IPS-NIHi11 (cell line): ENCODE results near the gene ALG10B.
A peak's percentile ranks its signal among the peaks of the same experiment; 100 is the strongest.
"Not testable (repeated sequence)": the region's sequence is repeated elsewhere in the genome, so short reads cannot be mapped to it uniquely, and the experiment has no call there.

Source experiments
- DNase-seq: peaks from one replicate; pipeline ENCODE4 v3.0.0; 2012; ENCODE audit warnings: mixed read lengths, low spot score

ALG10B gene

DNA sequence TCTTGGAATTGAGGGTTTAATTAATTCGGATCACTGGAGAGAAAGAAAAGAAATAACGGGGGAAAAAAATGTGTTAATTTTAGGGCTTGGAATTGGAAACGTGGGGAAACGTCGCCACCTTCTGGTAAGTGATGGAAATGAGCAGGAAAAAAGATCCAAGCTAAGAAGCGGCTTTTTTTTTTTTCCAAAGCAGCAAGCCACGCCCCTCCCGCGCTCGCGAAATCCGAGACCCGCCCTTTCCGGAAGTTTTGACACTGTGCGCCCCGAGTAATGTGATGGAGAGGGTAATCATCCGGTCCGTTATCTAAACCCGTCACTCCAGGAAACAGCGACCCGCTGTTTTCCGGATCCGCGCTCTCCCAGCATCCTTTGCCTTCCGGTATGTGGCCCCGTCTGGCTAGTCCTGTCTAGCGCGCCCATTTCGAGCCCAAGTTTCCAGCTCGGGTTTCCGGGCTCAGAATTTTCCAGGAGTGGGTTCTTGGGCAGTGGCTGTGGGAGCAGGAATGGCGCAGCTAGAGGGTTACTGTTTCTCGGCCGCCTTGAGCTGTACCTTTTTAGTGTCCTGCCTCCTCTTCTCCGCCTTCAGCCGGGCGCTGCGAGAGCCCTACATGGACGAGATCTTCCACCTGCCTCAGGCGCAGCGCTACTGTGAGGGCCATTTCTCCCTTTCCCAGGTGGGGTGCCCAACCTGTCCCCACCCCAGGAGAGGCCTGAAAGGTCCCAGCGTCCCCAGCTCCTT is at the start of gene ALG10B:
TSS of gene ALG10B (plus strand) at position 384 of the 739 bp plus-strand sequence. CDS start at position 504, 120 bp downstream.
- DNase-seq = peak; percentile 85

DNA sequence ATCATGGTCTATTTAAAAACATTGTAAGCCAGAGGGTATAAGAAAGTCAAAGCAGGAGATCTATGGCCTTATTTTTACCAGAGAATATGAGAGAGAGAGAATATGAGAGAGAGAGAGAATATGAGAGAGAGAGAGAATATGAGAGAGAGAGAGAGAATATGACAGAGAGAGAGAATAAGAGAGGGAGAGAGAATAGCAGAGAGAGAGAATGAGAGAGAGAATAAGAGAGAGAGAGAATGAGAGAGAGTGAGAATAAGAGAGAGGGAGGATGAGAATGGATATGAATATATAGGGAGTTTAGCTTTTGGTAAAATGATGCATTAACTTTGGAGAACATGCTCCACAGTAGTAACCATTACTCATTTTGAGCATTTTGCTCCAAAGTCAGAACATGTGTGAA is 48.0 kb upstream of the ALG10B start:
- DNase-seq = no peak

DNA sequence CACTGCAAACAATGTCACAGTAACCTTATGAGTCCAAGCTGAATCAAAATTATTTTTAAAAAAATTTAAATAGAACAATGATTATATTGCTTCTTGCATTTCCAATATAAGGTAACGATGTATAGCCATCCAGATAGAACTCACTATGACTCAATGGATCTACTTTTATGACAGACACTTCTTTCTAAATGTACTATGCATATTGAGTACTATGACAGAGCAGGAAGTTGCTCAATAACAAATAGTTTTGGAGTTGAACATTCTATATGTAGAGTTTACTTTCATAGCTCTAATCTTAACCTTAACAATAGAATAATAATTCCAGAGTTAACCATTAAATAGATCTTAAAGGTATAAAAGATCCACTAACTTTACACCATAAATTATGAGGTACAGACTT is 46.7 kb upstream of the ALG10B start:
- no peak for DNase-seq

DNA sequence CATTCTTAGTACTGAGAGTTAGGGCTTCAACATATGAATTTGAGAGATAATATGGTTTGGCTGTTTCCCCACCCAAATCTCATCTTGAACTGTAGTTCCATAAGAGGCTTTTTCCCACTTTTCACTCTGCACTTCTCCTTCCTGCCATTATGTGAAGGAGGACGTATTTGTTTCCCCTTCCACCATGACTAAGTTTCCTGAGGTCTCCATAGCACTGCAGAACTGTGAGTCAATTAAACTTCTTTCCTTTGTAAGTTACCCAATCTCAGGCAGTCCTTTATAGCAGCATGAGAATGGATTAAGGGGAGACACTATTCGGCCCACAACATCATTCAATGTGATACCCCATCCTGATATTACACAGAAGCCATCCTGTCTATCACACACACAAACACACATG is 36.8 kb upstream of the ALG10B start:
- no peak for DNase-seq

DNA sequence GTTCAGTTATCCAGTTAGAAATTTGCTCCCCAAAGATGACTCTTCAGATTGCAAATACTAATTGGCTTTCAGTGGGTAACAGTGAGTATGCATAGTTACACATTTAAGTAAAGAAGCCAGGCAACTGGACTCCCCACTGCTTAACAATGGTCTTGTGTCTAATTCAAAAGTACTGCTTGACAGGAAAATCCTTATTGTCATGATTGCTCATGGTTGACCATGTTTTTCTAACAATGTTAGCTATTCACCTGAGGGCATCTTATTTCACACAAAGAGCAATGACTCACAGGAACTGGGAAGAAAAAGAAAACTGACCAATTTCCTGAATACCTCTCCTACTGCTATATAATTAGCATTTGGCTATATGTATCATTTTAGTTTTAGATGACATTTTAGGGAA is 33.7 kb upstream of the ALG10B start:
- DNase-seq = peak; percentile 13

DNA sequence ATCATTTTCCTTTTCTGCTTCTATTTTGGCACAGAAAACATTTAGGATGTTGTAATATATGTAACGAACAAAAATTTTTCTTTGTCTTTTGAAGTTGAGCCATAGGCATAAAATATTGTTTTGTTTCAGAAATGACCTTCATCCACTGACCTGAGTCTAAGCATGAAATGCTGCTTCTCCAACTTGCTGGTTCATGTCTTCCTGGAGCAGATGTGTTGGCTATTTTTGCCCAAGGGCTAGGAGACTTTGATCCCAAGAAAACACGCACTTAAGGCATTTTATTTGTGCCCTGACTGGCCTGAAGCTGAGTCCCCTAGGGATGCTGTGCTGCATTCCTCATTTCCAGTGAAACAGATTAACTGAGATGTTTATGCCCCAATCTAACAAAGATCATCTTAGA is 27.2 kb upstream of the ALG10B start:
- DNase-seq = no peak

DNA sequence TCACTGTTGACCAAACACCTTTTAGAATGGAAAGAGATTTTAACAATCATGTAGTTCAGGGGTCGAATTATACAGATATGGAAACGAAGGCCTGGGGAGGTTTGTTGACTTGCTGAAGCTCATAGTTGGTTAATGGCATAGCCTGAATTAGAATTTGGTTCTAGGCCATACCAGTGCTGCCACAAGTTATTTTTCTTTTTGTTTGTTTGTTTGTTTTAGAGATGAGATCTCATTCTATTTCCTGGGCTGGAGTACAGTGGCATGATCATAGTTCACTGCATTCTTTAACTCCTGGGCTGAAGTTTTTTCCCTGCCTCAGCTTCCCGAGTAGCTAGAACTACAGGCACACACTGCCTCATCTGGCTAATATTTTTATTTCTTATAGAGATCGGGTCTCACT is 25.4 kb upstream of the ALG10B start:
- no peak for DNase-seq

- DNase-seq = not testable (repeated sequence)
Observed at GRCh38 chr12:38302972-38303371, 13.6 kb upstream of the ALG10B start.

DNA sequence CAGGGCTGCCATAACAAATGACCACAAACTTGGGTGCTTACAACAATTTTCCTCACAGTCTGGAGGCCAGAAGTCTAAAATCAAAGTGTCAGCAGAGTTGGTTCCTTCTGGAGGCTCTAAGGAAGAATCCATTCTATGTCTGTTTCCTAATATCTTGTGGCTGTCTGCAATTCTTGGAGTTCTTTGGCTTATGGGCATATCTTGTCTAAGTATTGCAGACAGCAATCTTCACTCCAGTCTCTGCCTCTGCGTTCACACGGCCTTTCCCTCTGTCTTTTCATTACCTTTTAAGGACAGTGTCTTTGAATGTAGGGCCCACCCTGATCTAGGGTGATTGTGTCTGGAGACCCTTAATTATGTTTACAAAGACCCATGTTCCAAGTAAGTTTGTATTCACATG is 5.4 kb downstream of the ALG10B start:
- not testable (repeated sequence) for DNase-seq

- no peak for DNase-seq
Observed at GRCh38 chr12:38324912-38325311, 8.3 kb downstream of the ALG10B start.

DNA sequence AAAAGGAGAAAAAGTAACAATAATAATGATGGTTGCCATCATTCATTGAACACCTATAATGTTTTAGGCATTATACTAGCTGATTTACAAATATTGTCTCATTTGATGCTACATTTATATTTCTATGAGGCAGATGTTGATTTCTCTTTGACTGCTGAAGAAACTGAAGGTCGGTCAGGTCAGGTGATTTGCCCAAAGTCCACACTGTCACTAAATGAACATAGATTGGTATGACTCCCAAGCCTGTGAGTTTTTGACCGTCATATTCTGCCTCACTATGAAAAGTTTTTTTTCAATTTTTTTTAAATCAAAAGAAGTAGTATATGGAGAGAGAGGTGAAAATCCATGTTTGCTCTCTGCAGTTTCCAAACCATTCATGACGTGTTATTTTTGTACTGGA is 10.8 kb downstream of the ALG10B start:
- no peak for DNase-seq

- peak; percentile 3 for DNase-seq
Observed at GRCh38 chr12:38328306-38328895, 11.8 kb downstream of the ALG10B start.

DNA sequence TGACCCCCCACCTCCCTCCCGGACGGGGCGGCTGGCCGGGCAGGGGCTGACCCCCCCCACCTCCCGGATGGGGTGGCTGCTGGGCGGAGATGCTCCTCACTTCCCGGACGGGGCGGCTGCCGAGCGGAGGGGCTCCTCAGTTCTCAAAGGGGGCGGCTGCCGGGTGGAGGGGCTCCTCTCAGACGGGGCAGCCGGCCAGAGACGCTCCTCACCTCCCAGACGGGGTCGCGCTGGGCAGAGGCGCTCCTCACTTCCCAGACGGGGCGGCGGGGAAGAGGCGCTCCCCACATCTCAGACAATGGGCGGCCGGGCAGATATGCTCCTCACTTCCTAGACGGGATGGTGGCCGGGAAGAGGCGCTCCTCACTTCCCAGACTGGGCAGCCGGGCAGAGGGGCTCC is 13.8 kb downstream of the ALG10B start:
- DNase-seq = not testable (repeated sequence)

DNA sequence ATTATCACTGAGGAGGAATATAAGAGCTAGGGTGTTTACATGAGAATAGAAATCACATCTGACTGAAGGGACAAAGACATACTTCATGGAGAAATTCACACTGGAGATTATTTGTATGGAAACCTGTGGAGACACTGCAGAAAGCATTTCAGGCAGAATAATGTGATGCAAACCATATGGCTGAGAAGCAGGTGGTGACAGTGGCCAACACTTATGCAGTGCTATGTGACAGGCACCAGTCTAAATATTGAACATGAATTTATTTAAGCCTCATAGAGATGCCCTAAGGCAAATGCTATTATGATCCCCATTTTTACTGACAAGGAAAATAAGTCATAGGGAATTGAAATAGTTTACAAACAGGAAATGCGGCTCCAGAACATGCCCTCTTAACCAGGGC is 16.2 kb downstream of the ALG10B start:
- DNase-seq = no peak

DNA sequence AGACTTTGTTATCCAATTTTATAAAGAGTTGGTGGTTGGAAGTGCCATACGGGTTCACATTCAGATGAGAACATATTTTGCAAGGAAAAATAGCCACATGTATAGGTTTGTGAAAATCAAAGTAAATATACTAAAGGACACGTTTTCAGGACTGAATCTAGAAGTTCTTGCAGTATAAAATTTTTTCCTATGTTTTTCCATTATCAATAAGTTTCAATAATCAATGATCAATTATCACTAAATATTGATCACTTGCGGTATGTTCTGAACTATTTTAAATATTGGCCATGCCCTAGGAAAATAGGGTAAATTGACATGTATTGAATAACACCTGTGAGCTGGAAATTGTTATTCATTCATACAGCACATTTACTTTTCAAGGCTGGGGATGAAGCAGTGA is 25.9 kb downstream of the ALG10B start:
- DNase-seq = no peak

- DNase-seq = not testable (repeated sequence)
Observed at GRCh38 chr12:38343256-38343655, 26.7 kb downstream of the ALG10B start.

DNA sequence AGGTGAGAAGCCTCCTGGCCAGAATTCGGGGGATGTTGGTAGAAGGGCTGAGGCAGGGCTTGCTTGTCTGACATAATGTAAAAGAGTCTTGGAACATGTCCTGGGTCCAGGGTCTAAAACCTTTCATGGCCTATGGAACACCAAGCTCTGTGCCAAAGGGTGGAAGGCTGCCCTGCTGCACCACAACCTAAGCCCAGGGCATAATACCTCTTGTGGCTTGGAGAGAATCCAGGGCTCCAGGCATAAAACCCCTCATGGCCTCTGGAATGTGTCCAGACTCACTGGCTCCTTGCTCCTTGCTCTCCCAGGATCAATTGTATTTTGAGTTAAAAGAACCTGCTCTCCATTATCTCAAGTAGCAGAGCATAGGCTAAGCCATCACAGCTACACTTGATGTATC is 27.3 kb downstream of the ALG10B start:
- not testable (repeated sequence) for DNase-seq

DNA sequence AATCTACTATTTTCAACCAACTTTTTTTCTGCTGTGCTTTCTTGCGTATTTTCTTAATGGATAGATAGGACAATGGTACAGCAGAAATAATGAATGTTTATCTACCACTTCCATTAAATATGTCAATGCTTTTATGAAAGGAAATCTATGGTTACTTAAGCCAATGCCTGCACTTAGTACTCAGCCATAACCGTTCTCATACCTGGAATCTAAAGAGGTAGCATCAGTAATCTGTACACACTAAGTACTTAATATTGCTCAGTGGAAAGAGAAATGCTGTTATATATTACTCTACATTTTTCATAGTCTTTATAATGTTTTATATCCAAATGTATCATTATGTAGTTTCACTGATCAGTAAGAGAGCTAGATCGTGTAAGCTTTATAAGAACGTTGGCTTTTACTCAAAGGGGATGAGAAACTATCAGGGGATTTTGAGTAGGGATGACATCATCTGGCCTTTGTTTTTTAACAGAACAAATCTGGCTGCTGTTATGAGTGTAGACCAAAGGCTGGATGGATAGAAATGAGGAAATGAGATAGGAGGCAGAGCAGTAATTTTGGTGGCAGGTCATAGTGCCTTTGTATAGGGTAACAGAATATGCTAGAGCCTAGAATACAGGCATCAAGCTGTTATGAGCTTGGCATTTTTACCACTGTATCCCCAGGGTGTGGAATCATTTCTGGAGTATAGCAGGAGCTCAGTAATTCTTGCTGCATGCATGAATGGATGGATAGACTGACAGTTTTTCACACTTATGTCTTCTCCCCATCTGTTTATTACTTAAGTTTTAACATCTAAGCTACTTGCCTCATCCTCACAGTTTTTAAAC is 34.0 kb downstream of the ALG10B start:
- DNase-seq = no peak

- DNase-seq = not testable (repeated sequence)
Observed at GRCh38 chr12:38351175-38351508, 34.6 kb downstream of the ALG10B start.

DNA sequence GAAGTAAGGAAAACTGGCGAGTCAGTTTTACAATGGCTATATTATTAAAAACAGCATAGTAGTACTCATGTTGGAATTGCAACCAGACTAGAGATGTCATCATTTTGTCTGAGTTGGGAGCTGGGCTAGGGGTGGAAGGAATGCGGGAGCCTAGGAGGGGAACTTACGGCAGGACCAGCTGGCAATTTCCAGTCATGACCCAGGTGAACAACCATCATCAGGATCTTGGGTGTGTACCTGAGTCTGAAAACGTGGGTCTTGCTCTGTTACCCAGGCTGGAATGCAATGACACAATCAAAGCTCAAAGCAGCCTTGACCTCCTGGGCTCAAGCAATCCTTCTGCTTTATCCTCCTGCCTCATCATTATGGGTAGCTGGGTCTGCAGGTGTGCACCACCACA is 50.9 kb downstream of the ALG10B start:
- DNase-seq = no peak

DNA sequence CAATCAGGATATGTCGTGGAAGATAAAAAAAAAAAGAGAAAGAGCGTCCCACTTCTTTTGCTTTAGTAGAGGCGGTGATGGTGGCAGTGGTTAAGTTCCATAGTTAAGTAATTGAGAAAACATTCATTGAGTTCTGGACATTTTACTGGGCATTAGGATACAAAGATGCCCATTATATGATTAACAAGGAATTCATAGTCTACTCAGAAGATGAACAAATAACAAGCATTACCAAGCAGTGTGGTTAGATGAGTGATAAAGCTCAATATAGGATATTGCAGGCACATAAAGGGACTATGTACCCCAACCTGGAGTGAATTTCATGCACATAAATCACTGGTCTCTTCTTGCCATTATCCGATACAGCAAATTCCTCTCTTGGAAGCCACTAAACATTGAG is 53.7 kb downstream of the ALG10B start:
- no peak for DNase-seq

GRCh38 chr12:38373784-38374183 is 57.2 kb downstream of the ALG10B start:
- no peak for DNase-seq

GRCh38 chr12:38374751-38375150 is 58.2 kb downstream of the ALG10B start:
- no peak for DNase-seq
